Nephron progenitor cell (in vitro differentiated cells): ENCODE results near the gene ZFP14.

Experiments
- DNase-seq: peaks from one replicate; pipeline ENCODE4 v3.0.0; 2021
- H3K27ac Mint-ChIP-seq: 2 replicates; pipeline ENCODE4 v1.8.0; 2021; ENCODE audit warnings: mild to moderate bottlenecking, moderate library complexity, mixed read lengths
- H3K27me3 Mint-ChIP-seq: 2 replicates; pipeline ENCODE4 v1.8.0; 2021; ENCODE audit warnings: mild to moderate bottlenecking, low read depth, mixed read lengths; ENCODE audit not compliant: poor library complexity
- H3K36me3 Mint-ChIP-seq: 2 replicates; pipeline ENCODE4 v1.8.0; 2021; ENCODE audit warnings: low read depth, mixed read lengths
- H3K4me1 Mint-ChIP-seq: 2 replicates; pipeline ENCODE4 v1.8.0; 2021; ENCODE audit warnings: mixed read lengths
- H3K4me3 Mint-ChIP-seq: 2 replicates; pipeline ENCODE4 v1.8.0; 2021; ENCODE audit warnings: mild to moderate bottlenecking, moderate library complexity, mixed read lengths
- H3K9me3 Mint-ChIP-seq: 2 replicates; pipeline ENCODE4 v1.8.0; 2021; ENCODE audit warnings: mild to moderate bottlenecking, moderate library complexity, mixed read lengths
- CTCF ChIP-seq: fragments of 200-600 bp; sonication (generic); IDR thresholded peaks from 2 replicates; pipeline ENCODE4 v1.5.0; 2021; ENCODE audit warnings: antibody characterized with exemption

ZFP14 gene

DNA sequence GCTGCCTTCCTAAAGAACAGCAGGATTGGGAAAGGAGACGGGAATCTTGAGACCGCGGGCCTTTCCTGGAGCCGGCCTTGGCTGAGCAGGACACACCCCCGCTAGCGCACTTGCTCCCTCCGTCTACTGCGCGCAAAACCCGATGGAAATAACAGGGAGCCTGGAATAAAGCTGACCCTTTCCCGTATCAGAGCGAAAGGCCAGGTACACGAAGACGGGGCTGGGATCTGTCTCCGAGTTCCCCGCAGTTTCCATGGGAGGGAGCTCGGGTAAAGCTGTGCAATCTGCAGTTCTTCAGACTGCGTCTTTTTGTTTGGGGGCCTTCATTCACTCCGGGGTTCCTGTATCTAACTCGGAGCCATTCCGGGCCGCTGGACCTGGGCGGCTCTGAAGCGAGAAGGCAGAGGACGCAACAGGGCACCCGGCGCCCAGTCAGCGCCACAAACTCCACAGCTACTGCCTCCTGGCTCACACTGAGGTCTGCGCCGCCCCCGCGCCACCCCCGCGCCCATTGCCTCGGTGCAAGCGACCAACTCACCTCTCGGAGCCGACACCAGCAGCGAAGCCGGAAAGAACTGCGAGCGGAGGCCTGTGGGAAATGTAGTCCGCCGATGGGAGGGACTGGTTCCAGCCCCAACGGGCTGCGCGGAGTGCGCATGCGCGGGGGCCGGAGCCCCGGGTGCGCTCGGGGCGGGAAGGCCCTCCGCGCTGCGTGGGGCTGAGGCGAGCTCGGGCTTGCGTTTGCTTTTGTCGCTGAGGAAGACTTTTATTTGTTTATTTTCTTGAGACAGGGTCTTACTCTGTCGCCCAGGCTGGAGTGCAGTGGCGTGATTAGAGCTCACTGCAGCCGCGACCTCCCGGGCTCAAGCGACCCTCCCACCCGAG lies at the start of gene ZFP14:
Gene ZFP14, minus strand, starts transcription at position 577 of the 885 bp plus-strand sequence. CDS start 11,309 bp downstream, outside the sequence.
- Mint-ChIP-seq H3K9me3 (peaks cover 68% of the 10 kb centered on the region), H3K27me3 (no peaks in the 10 kb centered on the region), H3K27ac (peak within 1 kb of the TSS; percentile 91), H3K4me1 (peaks cover 11% of the 10 kb centered on the region), H3K36me3 (peaks cover 29% of the 10 kb centered on the region), H3K4me3 (peak within 1 kb of the TSS; percentile 93)
- DNase-seq, result peak; percentile 89
- TF ChIP-seq CTCF, result no peak

DNA sequence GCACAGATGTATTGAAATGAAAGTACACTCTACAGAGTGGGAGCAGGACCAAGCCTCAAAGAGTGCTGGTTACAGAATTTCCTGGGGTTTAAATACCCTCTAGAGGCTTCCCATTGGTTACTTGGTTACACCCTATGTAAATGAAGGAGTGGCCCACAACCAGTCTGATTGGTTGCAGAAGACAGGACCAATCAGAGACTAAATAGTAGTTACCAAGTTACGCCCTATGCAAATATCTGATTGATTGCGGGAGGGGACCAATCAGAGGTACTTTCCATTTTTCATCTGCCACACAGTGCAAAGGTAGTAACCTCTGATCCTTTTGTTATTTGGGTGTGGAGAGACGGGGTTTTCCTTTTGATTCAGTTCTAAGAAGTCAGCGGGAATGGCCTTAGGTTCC lies 44.9 kb upstream of the ZFP14 start:
- no peaks in the 10 kb centered on the region for H3K36me3 Mint-ChIP-seq
- no peak for DNase-seq
- peaks cover 13% of the 10 kb centered on the region for H3K27me3 Mint-ChIP-seq
- no peak for TF ChIP-seq CTCF
- no peaks in the 10 kb centered on the region for H3K4me1 Mint-ChIP-seq
- H3K27ac Mint-ChIP-seq, result no peak overlapping the region
- H3K9me3 Mint-ChIP-seq, result peaks cover 60% of the 10 kb centered on the region
- no peak overlapping the region for H3K4me3 Mint-ChIP-seq

DNA sequence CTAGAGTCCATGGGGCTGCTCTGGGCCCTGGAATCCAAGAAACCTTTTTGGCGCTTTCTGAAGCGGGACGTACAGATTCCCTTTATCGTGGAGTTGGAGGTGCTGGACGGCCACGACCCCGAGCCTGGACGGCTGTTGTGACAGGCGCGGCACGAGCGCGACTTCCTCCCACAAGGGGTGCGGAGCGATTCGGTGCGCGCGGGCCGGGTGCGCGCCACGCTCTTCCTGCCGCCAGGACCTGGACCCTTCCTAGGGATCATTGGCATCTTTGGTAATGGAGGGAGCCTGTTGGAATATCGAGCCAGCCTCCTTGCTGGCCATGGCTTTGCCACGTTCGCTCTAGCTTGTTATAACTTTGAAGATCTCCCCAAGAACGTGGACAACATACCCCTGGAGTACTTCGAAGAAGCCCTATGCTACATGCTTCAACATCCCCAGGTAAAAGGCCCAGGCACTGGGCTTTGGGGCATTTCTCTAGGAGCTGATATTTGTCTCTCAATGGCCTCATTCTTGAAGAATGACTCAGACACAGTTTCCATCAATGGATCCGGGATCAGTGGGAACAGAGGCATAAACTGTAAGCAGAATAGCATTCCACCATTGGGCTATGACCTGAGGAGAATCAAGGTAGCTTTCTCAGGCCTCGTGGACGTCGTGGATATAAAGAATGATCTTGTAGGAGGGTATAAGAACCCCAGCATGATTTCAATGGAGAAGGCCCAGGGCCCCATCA lies 42.9 kb upstream of the ZFP14 start:
- peaks cover 72% of the 10 kb centered on the region for H3K9me3 Mint-ChIP-seq
- H3K27ac Mint-ChIP-seq, result no peak overlapping the region
- peaks cover 12% of the 10 kb centered on the region for H3K4me1 Mint-ChIP-seq
- DNase-seq, result no peak
- TF ChIP-seq CTCF, result no peak
- peaks cover 17% of the 10 kb centered on the region for H3K27me3 Mint-ChIP-seq
- peaks cover 17% of the 10 kb centered on the region for H3K36me3 Mint-ChIP-seq
- no peak overlapping the region for H3K4me3 Mint-ChIP-seq

GRCh38 chr19:36420961-36421748 lies 42.2 kb upstream of the ZFP14 start:
- Mint-ChIP-seq H3K9me3 (peaks cover 76% of the 10 kb centered on the region), H3K4me3 (no peak overlapping the region), H3K36me3 (peaks cover 24% of the 10 kb centered on the region), H3K4me1 (peaks cover 12% of the 10 kb centered on the region), H3K27ac (no peak overlapping the region), H3K27me3 (peaks cover 17% of the 10 kb centered on the region)
- DNase-seq, result no peak
- no peak for TF ChIP-seq CTCF

DNA sequence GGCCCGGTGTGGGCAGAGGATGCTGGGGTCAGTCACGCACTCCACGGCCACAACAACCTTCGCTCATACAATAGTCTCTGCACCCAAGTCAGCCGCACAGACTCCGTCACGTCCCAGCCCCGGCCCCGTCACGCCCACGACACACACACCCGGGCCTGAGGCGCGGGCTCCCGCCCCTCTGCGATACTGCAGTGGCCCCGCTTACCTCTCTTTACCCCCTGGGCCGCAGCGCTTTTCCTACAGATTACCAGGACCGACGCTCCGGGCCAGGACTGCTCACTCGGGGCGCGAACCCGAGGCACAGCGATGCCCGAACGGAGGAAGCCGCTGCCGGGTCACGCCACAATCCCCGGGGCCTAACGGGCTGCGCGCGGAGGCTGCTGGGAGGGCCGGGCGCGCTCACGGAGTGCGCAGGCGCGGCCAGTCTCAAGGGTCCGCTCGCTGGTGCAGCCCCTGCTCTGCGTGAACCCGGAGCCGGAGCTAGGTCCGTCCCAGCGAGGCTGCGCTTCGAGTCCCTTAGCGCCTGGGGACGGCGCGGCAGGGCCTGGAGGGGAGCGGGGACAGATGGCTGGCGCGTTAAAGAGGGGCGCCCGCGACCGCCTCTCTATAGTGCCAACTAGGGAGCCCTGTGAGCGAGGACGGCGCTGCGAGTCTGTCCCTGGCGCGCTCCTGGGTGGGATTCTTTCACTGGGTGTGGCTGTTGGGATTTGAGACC lies 39.4 kb upstream of the ZFP14 start, which contains the start of gene ZFP82:
Gene ZFP82, minus strand, starts transcription at position 358 of the 715 bp plus-strand sequence. CDS start 8,855 bp downstream, outside the sequence.
- H3K27ac Mint-ChIP-seq, result peak within 1 kb of the TSS; percentile 98
- H3K36me3 Mint-ChIP-seq, result peaks cover 51% of the 10 kb centered on the region
- peaks cover 12% of the 10 kb centered on the region for H3K4me1 Mint-ChIP-seq
- TF ChIP-seq CTCF, result no peak
- H3K27me3 Mint-ChIP-seq, result peaks cover 14% of the 10 kb centered on the region
- H3K9me3 Mint-ChIP-seq, result peaks cover 83% of the 10 kb centered on the region
- peak within 1 kb of the TSS; percentile 93 for H3K4me3 Mint-ChIP-seq
- peak; percentile 82 for DNase-seq
